ENCODE results near the gene LRRC8B. TPM values are rescaled to one million over a fixed set of nuclear protein-coding genes. Genes with fewer than 3 reads are reported as not detected.
A peak's percentile ranks its signal among the peaks of the same experiment; 100 is the strongest.

Gene LRRC8B
- polyA plus RNA-seq, 1 of the 3 experiments (the other 2 are of a cell fraction), result 3.7 TPM

- TF ChIP-seq ZBTB33 (IDR thresholded peaks at IDR 0.05; ENCODE audit: borderline replicate concordance, low read depth) (no peak), NFIC (IDR thresholded peaks at IDR 0.05; ENCODE audit: borderline replicate concordance) (no peak), FOXJ3 (CRISPR knock-in tag; IDR thresholded peaks at IDR 0.05) (no peak)
These were observed 33.3 kb downstream of the LRRC8B start (continued) for GRCh38 chr1:89557956-89558355.

- H3K9ac ChIP-seq, result no peak overlapping the region
- H2AFZ ChIP-seq (ENCODE audit: low read depth), result no peak overlapping the region
- H3K4me1 ChIP-seq (ENCODE audit: control insufficient read depth in 1 of 2, insufficient read depth in 2 of 2, low read depth in 1 of 2, low read length in 1 of 2), result peaks cover 9 to 27% of the 10 kb centered on the region in 2 experiments; a peak in 2 of 4 replicates
- no peaks in the 10 kb centered on the region for H4K20me1 ChIP-seq (ENCODE audit: insufficient read depth)
- peak overlapping the region in 1 of 2 experiments; percentile 12; a peak in 1 of 4 replicates for H3K4me3 ChIP-seq (ENCODE audit: low read depth in 2 of 2, low read length in 1 of 2)
- H3K27me3 ChIP-seq (ENCODE audit: insufficient read depth), result no peaks in the 10 kb centered on the region
- CTCF ChIA-PET, result interaction anchor here (1.3 to 3.0 kb wide), 3 partner anchors 35 to 52 kb away, joined by 3 to 6 read pairs (median 4); no protein-coding TSS in a partner anchor
- peak overlapping the region; percentile 33 to 91; a peak in 3 of 4 replicates for H3K27ac ChIP-seq (ENCODE audit: low read depth in 2 of 2, low read length in 1 of 2)
- POLR2A ChIA-PET, result no interaction called here
- H3K4me2 ChIP-seq, result peak overlapping the region; percentile 21; the same call in 1 of the 2 replicates
- peak; percentile 33 for DNase-seq
- 12% methylated on average over 3 of the region's 3 CpGs for WGBS (ENCODE audit: low lambda C conversion rate)
- H3K36me3 ChIP-seq (replicated peaks in 1 of 2; ENCODE audit: control insufficient read depth in 1 of 2, insufficient read depth in 2 of 2, low read length in 1 of 2), result no peaks in the 10 kb centered on the region
- no peaks in the 10 kb centered on the region for H3K9me3 ChIP-seq
- no peaks in the 10 kb centered on the region for H3K9me2 ChIP-seq
- H3F3A ChIP-seq (replicated peaks; ENCODE audit: insufficient read depth), result peaks cover 4% of the 10 kb centered on the region
- no peaks in the 10 kb centered on the region for H3K79me2 ChIP-seq (ENCODE audit: insufficient read depth)
- no peak for TF ChIP-seq CTCF (IDR thresholded peaks at IDR 0.05)
- no peak for TF ChIP-seq ZBTB33 (IDR thresholded peaks at IDR 0.05; ENCODE audit: borderline replicate concordance, low read depth)
- no peak; the same call in 1 of the 2 replicates for TF ChIP-seq EZH2phosphoT487 (IDR thresholded peaks at IDR 0.05; ENCODE audit: borderline replicate concordance, low read depth)
- TF ChIP-seq USF1 (IDR thresholded peaks at IDR 0.05; ENCODE audit: borderline replicate concordance, low read depth), result no peak
- TF ChIP-seq TCF12 (IDR thresholded peaks at IDR 0.05), result peak; percentile 83
- TF ChIP-seq NRF1 (IDR thresholded peaks at IDR 0.05; ENCODE audit: low read depth, low read length), result no peak
- TF ChIP-seq CHD2 (IDR thresholded peaks at IDR 0.05; ENCODE audit: low read length, partially characterized antibody), result no peak
- no peak for TF ChIP-seq ELF1 (IDR thresholded peaks at IDR 0.05)
- no peak for TF ChIP-seq USF2 (IDR thresholded peaks at IDR 0.05; ENCODE audit: borderline replicate concordance, low read depth, low read length)
- TF ChIP-seq REST (IDR thresholded peaks at IDR 0.05; ENCODE audit: low read depth, low read length), result no peak
- TF ChIP-seq NFIC (IDR thresholded peaks at IDR 0.05; ENCODE audit: borderline replicate concordance), result no peak
- no peak for TF ChIP-seq YY1 (IDR thresholded peaks at IDR 0.05; ENCODE audit: low read depth)
- TF ChIP-seq MEF2A (IDR thresholded peaks at IDR 0.05; ENCODE audit: borderline replicate concordance, low read depth), result no peak
- TF ChIP-seq TEAD4 (IDR thresholded peaks at IDR 0.05; ENCODE audit: borderline replicate concordance, insufficient read depth), result no peak
- no peak for TF ChIP-seq MXI1 (IDR thresholded peaks at IDR 0.05; ENCODE audit: low read depth, low read length)
These were observed 39.5 kb downstream of the LRRC8B start for GRCh38 chr1:89563957-89564604.
